HG03460 (cell line): ENCODE data around the gene GRAMD1A.
A peak's percentile ranks its signal among the peaks of the same experiment; 100 is the strongest.
"Not testable (repeated sequence)": the region's sequence is repeated elsewhere in the genome, so short reads cannot be mapped to it uniquely, and the experiment has no call there.

ENCODE experiments used
- ATAC-seq: cut with Tn5 transposase; IDR thresholded peaks from one replicate; pipeline ENCODE4 v1.9.1; 2021; ENCODE audit not compliant: unreplicated experiment

GRAMD1A gene

GRCh38 chr19:35051268-35051667, 51.1 kb downstream of the GRAMD1A start:
- ATAC-seq, result not testable (repeated sequence)

- no peak for ATAC-seq
Observed at GRCh38 chr19:35051796-35052195, 51.7 kb downstream of the GRAMD1A start.

- no peak for ATAC-seq
Observed at GRCh38 chr19:35052599-35053190, 52.6 kb downstream of the GRAMD1A start.

- ATAC-seq, result no peak
Observed at GRCh38 chr19:35053667-35054293, 53.7 kb downstream of the GRAMD1A start.

- ATAC-seq, result no peak
Observed at GRCh38 chr19:35054626-35055025, 54.5 kb downstream of the GRAMD1A start.

- no peak for ATAC-seq
Observed at GRCh38 chr19:35055715-35056179, 55.6 kb downstream of the GRAMD1A start.

- no peak for ATAC-seq
Observed at GRCh38 chr19:35056513-35057063, 56.5 kb downstream of the GRAMD1A start.

GRCh38 chr19:35058370-35058769, 58.2 kb downstream of the GRAMD1A start:
- no peak for ATAC-seq

- no peak for ATAC-seq
Observed at GRCh38 chr19:35059006-35059798, 59.1 kb downstream of the GRAMD1A start.

GRCh38 chr19:35059799-35060091, 59.6 kb downstream of the GRAMD1A start:
- ATAC-seq, result no peak

- no peak for ATAC-seq
Observed at GRCh38 chr19:35060160-35060855, 60.2 kb downstream of the GRAMD1A start.

- no peak for ATAC-seq
Observed at GRCh38 chr19:35061583-35062373, 61.7 kb downstream of the GRAMD1A start.

- no peak for ATAC-seq
Observed at GRCh38 chr19:35062942-35063341, 62.8 kb downstream of the GRAMD1A start.

GRCh38 chr19:35063940-35064818, 64.1 kb downstream of the GRAMD1A start:
- no peak for ATAC-seq

GRCh38 chr19:35065574-35065973, 65.5 kb downstream of the GRAMD1A start:
- ATAC-seq, result no peak

- no peak for ATAC-seq
Observed at GRCh38 chr19:35066121-35066520, 66.0 kb downstream of the GRAMD1A start.

GRCh38 chr19:35066691-35067563, 66.8 kb downstream of the GRAMD1A start:
- ATAC-seq, result peak; percentile 59

- ATAC-seq, result no peak
Observed at GRCh38 chr19:35068941-35069634, 69.0 kb downstream of the GRAMD1A start.
